K562 (cell line): ENCODE results near the gene CNTFR. TPM values are rescaled to one million over a fixed set of nuclear protein-coding genes. Genes with fewer than 3 reads are reported as not detected.

ENCODE experiments used
- BHLHE40 ChIP-seq: IDR thresholded peaks from 2 replicates; pipeline ENCODE4 v1.6.1; 2011; ENCODE audit warnings: low read length, improper control_type of control experiment
- PCBP1 ChIP-seq: fragments of 200-400 bp; formaldehyde crosslinking; IDR thresholded peaks from 2 replicates; pipeline ENCODE4 v1.6.1; 2018; ENCODE audit warnings: mild to moderate bottlenecking, low read depth, low read length; ENCODE audit not compliant: poor library complexity, severe bottlenecking
- polyA plus RNA-seq, 8 experiments: library from polyadenylated mRNA; depleted of rRNA in 4 of 8; stranded (reverse) in 5 of 8; unstranded in 3 of 8; fragments of >200 nt; fragmentation: Nextera tagmentation in 2 of 8; fragmentation: Illumina TruSeq in 1 of 8; extraction: Ambion mirVana in 2 of 8; extraction: Trizol in 1 of 8; gene quantifications; 2 replicates each; pipeline versions ENCODE4 v1.2.1 to v1.2.3, GENCODE V29; 2011 to 2014; ENCODE audit warnings: inconsistent platforms in 1 of 8, missing spikeins in 1 of 8
- total RNA-seq, 7 experiments: library from RNA; depleted of rRNA in 6 of 7; stranded (reverse); fragments of >200 nt in 6 of 7; fragmentation: Illumina TruSeq in 2 of 7; extraction: Trizol in 2 of 7; gene quantifications; 2 replicates each; pipeline versions ENCODE4 v1.2.1 to v1.2.3, GENCODE V29; 2011 to 2021; ENCODE audit warnings: low replicate concordance in 1 of 7
- TF ChIP-seq, protein P1 (sequence below), 2 experiments: fragments of 450-650 bp in 1 of 2; sonication (generic) in 1 of 2; formaldehyde crosslinking in 1 of 2; IDR thresholded peaks; 2 replicates each; pipeline versions ENCODE4 v1.7.1 to v1.9.0; 2016 to 2022; ENCODE audit warnings: inconsistent platforms in 1 of 2, mild to moderate bottlenecking in 1 of 2, missing genetic modification reagents in 1 of 2
- TF ChIP-seq, protein P2 (sequence below), 3 experiments: IDR thresholded peaks in 2 of 3; conservative IDR thresholded peaks in 1 of 3; 2 replicates each; pipeline ENCODE4 v1.5.1; 2011 to 2012; ENCODE audit warnings: low read length in 3 of 3, mild to moderate bottlenecking in 3 of 3, control low read depth in 2 of 3, improper control_type of control experiment in 1 of 3, inconsistent platforms in 1 of 3, low read depth in 1 of 3, mixed read lengths in 1 of 3, moderate library complexity in 1 of 3; ENCODE audit not compliant: insufficient read depth in 2 of 3

The CNTFR gene
- total and polyA plus RNA-seq, 9 of the 15 experiments (the other 6 are each of a cell fraction or from before 2014, with no cell fraction given) = not detected

DNA sequence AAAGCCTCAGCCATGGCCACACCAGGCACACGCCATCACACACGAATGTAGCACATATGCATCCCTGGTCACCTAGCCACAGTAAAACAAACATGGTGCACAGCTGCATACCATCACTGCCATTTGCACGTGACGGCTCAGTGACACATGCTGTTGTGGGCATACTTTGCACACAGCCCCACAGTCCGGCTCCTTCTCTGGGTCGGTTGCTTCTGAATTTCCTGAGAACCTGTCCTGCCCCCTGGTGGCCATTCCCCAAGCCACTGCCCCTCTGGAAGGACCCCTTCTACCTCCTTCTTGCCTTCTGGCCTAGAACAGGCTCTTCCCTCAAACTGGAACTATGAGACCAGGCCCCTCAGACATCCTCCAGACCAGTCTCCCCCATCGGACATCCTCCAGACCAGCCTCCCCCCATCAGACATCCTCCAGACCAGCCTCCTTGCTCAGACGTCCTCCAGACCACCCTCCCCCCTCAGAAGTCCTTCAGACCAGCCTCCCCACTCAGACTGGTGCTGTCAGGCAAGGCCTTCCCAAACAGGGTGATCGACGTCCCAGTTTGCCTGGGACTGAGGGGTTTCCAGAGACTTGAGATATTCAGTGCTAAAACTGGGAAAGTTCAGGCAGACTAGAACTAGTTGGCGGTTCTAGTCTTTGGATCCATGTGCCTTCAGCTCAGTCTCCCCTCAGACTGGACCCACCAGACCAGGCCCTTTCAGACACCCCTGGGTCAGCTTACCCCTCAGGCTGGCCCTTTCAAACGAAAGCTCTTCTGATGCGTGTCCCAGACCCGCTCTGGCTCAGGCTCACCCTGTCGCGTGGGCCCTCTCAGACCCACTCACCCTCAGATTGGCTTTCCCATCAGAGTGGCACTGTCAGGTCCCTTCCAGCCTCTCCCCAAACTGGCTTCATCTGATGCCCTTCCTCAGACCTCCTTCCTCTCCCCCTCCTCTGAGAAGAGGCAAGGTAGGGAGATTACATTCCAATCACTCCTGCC, 42.4 kb downstream of the CNTFR start (continued):
- TF ChIP-seq, protein P1, sequence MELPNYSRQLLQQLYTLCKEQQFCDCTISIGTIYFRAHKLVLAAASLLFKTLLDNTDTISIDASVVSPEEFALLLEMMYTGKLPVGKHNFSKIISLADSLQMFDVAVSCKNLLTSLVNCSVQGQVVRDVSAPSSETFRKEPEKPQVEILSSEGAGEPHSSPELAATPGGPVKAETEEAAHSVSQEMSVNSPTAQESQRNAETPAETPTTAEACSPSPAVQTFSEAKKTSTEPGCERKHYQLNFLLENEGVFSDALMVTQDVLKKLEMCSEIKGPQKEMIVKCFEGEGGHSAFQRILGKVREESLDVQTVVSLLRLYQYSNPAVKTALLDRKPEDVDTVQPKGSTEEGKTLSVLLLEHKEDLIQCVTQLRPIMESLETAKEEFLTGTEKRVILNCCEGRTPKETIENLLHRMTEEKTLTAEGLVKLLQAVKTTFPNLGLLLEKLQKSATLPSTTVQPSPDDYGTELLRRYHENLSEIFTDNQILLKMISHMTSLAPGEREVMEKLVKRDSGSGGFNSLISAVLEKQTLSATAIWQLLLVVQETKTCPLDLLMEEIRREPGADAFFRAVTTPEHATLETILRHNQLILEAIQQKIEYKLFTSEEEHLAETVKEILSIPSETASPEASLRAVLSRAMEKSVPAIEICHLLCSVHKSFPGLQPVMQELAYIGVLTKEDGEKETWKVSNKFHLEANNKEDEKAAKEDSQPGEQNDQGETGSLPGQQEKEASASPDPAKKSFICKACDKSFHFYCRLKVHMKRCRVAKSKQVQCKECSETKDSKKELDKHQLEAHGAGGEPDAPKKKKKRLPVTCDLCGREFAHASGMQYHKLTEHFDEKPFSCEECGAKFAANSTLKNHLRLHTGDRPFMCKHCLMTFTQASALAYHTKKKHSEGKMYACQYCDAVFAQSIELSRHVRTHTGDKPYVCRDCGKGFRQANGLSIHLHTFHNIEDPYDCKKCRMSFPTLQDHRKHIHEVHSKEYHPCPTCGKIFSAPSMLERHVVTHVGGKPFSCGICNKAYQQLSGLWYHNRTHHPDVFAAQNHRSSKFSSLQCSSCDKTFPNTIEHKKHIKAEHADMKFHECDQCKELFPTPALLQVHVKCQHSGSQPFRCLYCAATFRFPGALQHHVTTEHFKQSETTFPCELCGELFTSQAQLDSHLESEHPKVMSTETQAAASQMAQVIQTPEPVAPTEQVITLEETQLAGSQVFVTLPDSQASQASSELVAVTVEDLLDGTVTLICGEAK (IDR thresholded peaks at IDR 0.05) = no peak
- TF ChIP-seq, protein P1 (CRISPR knock-in tag; IDR thresholded peaks at IDR 0.05) = no peak
- TF ChIP-seq PCBP1 (no peak), BHLHE40 (peak; percentile 88)
- TF ChIP-seq, protein P2, sequence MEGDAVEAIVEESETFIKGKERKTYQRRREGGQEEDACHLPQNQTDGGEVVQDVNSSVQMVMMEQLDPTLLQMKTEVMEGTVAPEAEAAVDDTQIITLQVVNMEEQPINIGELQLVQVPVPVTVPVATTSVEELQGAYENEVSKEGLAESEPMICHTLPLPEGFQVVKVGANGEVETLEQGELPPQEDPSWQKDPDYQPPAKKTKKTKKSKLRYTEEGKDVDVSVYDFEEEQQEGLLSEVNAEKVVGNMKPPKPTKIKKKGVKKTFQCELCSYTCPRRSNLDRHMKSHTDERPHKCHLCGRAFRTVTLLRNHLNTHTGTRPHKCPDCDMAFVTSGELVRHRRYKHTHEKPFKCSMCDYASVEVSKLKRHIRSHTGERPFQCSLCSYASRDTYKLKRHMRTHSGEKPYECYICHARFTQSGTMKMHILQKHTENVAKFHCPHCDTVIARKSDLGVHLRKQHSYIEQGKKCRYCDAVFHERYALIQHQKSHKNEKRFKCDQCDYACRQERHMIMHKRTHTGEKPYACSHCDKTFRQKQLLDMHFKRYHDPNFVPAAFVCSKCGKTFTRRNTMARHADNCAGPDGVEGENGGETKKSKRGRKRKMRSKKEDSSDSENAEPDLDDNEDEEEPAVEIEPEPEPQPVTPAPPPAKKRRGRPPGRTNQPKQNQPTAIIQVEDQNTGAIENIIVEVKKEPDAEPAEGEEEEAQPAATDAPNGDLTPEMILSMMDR (IDR thresholded peaks at IDR 0.05 in 2 of 3, conservative IDR thresholded peaks at IDR 0.05 in 1 of 3; ENCODE audit: insufficient read depth in 2 of 3, low read depth in 1 of 3, low read length in 3 of 3) = peak; percentile 71 to 74 (median 74)
